ENCODE data around the gene MXD1.

Gene MXD1

GRCh38 chr2:69986691-69987090 is 71.8 kb downstream of the MXD1 start:
- Histone ChIP-seq H3K4me2 (ENCODE audit: low read depth, low read length) (no peak overlapping the region), H3K9ac (ENCODE audit: low read length) (no peak overlapping the region)

GRCh38 chr2:69988086-69988635 is 73.3 kb downstream of the MXD1 start:
- H3K79me2 ChIP-seq (ENCODE audit: low read length): no peaks in the 10 kb centered on the region
- H3K4me3 ChIP-seq (ENCODE audit: low read length): no peak overlapping the region
- no peak overlapping the region for H3K27ac ChIP-seq (ENCODE audit: low read length)
- DNase-seq: no peak
- no peak overlapping the region for H2AFZ ChIP-seq (ENCODE audit: low read length)
- no peaks in the 10 kb centered on the region for H4K20me1 ChIP-seq (ENCODE audit: insufficient read depth, low read length)
- no peak overlapping the region for H3K9ac ChIP-seq (ENCODE audit: low read length)
- H3K4me2 ChIP-seq (ENCODE audit: low read depth, low read length): no peak overlapping the region
- TF ChIP-seq CTCF (IDR thresholded peaks at IDR 0.05; ENCODE audit: low read length) (no peak), EZH2 (optimal IDR thresholded peaks at IDR 0.05; ENCODE audit: low read depth, low read length) (no peak), EZH2phosphoT487 (IDR thresholded peaks at IDR 0.05; ENCODE audit: low read length) (no peak)
- no peaks in the 10 kb centered on the region for H3K9me3 ChIP-seq (replicated peaks; ENCODE audit: insufficient read depth, low read length)
- no peaks in the 10 kb centered on the region for H3K9me2 ChIP-seq (replicated peaks; ENCODE audit: insufficient read depth, low read length)
- no peaks in the 10 kb centered on the region for H3K36me3 ChIP-seq (replicated peaks; ENCODE audit: insufficient read depth, low read length)
- no peaks in the 10 kb centered on the region for H3F3A ChIP-seq (ENCODE audit: insufficient read depth, low read length)
- H3K27me3 ChIP-seq (replicated peaks; ENCODE audit: insufficient read depth, low read length): no peaks in the 10 kb centered on the region
- no peaks in the 10 kb centered on the region for H3K4me1 ChIP-seq (ENCODE audit: low read length)

More at GRCh38 chr2:69986691-69987090, 71.8 kb downstream of the MXD1 start:
- Histone ChIP-seq H3K9me2 (replicated peaks; ENCODE audit: insufficient read depth, low read length) (no peaks in the 10 kb centered on the region), H3K27me3 (replicated peaks; ENCODE audit: insufficient read depth, low read length) (no peaks in the 10 kb centered on the region), H3F3A (ENCODE audit: insufficient read depth, low read length) (no peaks in the 10 kb centered on the region), H3K36me3 (replicated peaks; ENCODE audit: insufficient read depth, low read length) (no peaks in the 10 kb centered on the region), H3K27ac (ENCODE audit: low read length) (no peak overlapping the region), H2AFZ (ENCODE audit: low read length) (no peak overlapping the region), H3K4me3 (ENCODE audit: low read length) (no peak overlapping the region), H3K9me3 (replicated peaks; ENCODE audit: insufficient read depth, low read length) (no peaks in the 10 kb centered on the region), H3K4me1 (ENCODE audit: low read length) (no peaks in the 10 kb centered on the region), H3K79me2 (ENCODE audit: low read length) (no peaks in the 10 kb centered on the region), H4K20me1 (ENCODE audit: insufficient read depth, low read length) (no peaks in the 10 kb centered on the region)
- TF ChIP-seq CTCF (IDR thresholded peaks at IDR 0.05; ENCODE audit: low read length): no peak
- TF ChIP-seq EZH2 (optimal IDR thresholded peaks at IDR 0.05; ENCODE audit: low read depth, low read length): no peak
- no peak for TF ChIP-seq EZH2phosphoT487 (IDR thresholded peaks at IDR 0.05; ENCODE audit: low read length)
- no peak for DNase-seq

- no peaks in the 10 kb centered on the region for H3K4me1 ChIP-seq (ENCODE audit: low read length)
- H3K9me2 ChIP-seq (replicated peaks; ENCODE audit: insufficient read depth, low read length): no peaks in the 10 kb centered on the region
- H3K79me2 ChIP-seq (ENCODE audit: low read length): no peaks in the 10 kb centered on the region
- no peak overlapping the region for H3K4me3 ChIP-seq (ENCODE audit: low read length)
- H3K9me3 ChIP-seq (replicated peaks; ENCODE audit: insufficient read depth, low read length): no peaks in the 10 kb centered on the region
- no peak overlapping the region for H3K4me2 ChIP-seq (ENCODE audit: low read depth, low read length)
- TF ChIP-seq CTCF (IDR thresholded peaks at IDR 0.05; ENCODE audit: low read length): no peak
- no peak for TF ChIP-seq EZH2phosphoT487 (IDR thresholded peaks at IDR 0.05; ENCODE audit: low read length)
- no peak for TF ChIP-seq EZH2 (optimal IDR thresholded peaks at IDR 0.05; ENCODE audit: low read depth, low read length)
- no peak overlapping the region for H3K9ac ChIP-seq (ENCODE audit: low read length)
- H2AFZ ChIP-seq (ENCODE audit: low read length): no peak overlapping the region
- no peaks in the 10 kb centered on the region for H4K20me1 ChIP-seq (ENCODE audit: insufficient read depth, low read length)
- no peaks in the 10 kb centered on the region for H3K36me3 ChIP-seq (replicated peaks; ENCODE audit: insufficient read depth, low read length)
- no peak overlapping the region for H3K27ac ChIP-seq (ENCODE audit: low read length)
- H3F3A ChIP-seq (ENCODE audit: insufficient read depth, low read length): no peaks in the 10 kb centered on the region
- no peak for DNase-seq
- no peaks in the 10 kb centered on the region for H3K27me3 ChIP-seq (replicated peaks; ENCODE audit: insufficient read depth, low read length)
Measured at GRCh38 chr2:69989009-69989408, 74.1 kb downstream of the MXD1 start.

Data from MM.1S (cell line).